GM23248 (cell line): ENCODE data around the gene ENO4.

Source experiments
- EZH2 ChIP-seq: fragments of 200-600 bp; sonication (generic); IDR thresholded peaks from 2 replicates; pipeline ENCODE4 v1.6.1; 2018; ENCODE audit warnings: antibody characterized with exemption, mild to moderate bottlenecking; ENCODE audit not compliant: insufficient read depth, poor library complexity, severe bottlenecking
- EZH2phosphoT487 ChIP-seq: fragments of 200-600 bp; sonication (generic); IDR thresholded peaks from 2 replicates; pipeline ENCODE4 v1.6.1; 2018; ENCODE audit warnings: antibody characterized with exemption, moderate library complexity, mild to moderate bottlenecking, low read depth; ENCODE audit not compliant: insufficient read depth

DNA sequence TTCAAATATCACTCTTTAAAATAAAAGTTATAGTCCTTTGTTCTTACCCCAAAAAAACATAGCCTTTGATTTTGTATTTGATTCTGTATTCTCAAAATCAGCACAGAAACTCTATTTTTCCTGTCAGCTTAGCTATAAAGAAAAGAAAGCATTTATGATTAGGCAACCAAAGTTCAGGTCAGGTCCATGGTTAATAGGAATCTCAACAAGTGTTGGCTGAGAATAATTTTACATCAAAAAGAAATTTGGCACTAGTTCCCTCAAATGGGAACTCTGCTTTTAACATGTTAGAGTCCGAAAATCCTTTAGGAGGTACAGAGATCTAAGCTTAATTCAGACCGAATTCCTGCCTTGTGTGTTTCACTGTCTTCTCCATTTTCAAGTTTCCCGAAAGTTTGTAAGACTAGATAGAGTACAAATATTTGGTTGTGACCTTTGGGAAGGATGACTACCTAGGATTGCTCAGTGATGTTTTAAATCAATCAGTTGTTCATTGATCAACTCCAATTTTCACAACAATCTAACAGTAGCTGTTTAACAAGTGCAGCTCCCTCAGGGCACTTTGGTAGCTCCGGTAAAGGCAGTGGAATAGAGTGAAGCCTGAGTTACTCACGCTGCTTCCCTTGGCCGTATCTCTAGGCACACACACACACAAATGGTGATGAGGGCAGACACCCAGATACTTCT lies 8.8 kb upstream of the ENO4 start:
- no peak for TF ChIP-seq EZH2
- no peak for TF ChIP-seq EZH2phosphoT487
